Heart left ventricle (tissue), 13 donors: ENCODE results near the gene KCP.

Experiments
- POLR2A ChIP-seq, 2 donors: fragments of 450-650 bp; IDR thresholded peaks; one replicate each; pipeline ENCODE4 v1.6.1; 2017; ENCODE audit warnings: antibody characterized with exemption in 2 of 2, mild to moderate bottlenecking in 2 of 2, moderate library complexity in 2 of 2
- TF ChIP-seq, protein P1 (sequence below), 12 donors: fragments of 200-600 bp; sonication (generic) in 4 of 12; IDR thresholded peaks; one replicate each; pipeline versions ENCODE4 v1.5.0 to v1.8.0; 2018 to 2022; ENCODE audit warnings: antibody characterized with exemption in 12 of 12, mild to moderate bottlenecking in 5 of 12
- donor health status: ischemic (EF 13 %, LVEDD 7.1; RV severe dilation, severe dysfunction).
- donor health status: DM: no; HTN: yes; CAD: no.
- donor health status: DM: no; HTN: no; CAD: no.
- donor health status: ischemic (EF 25% LVEDD 6.9; RV normal size, moderate dysfunction).
- donor health status: ischemic (EF 25% LVEDD 5.7; RV mildly dilated, moderate dysfunction).
- donor health status: ischemic (EF 35%, LVEDD 5.7; RV mildly dilated, moderate dysfunction).
- donor health status: nonischemic (EF 11% LVEDD 7.7; RV severe dilation, severe dysfunction).
- donor health status: DM: yes; HTN: yes; CAD: no.
- donor health status: PGD.
- donor health status: ischemic (EF 29% LVEDD 5.4; RV normal size, mild dysfunction).
- donor health status: nonischemic (EF 23%, LVEDD 6.1; RV moderate dilation, normal function).

DNA sequence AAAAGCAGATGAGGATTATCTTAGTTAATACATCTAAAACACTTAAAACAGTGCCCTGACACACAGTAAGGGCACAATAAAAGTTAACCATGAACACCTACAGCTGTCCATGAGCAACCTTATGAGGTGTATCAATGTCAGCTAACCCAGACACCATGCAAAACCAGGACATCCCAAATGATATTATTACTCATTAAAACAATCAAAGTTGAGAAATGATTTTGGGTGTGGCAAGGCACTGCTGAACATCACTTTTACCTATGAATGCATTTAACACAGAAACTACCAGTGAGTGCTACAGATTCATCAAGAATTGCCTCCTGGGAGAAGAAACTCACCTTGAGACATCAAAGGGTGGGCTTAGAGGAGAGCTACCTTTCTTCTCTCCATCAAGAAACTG is 45.5 kb upstream of the KCP start:
- TF ChIP-seq, protein P1, sequence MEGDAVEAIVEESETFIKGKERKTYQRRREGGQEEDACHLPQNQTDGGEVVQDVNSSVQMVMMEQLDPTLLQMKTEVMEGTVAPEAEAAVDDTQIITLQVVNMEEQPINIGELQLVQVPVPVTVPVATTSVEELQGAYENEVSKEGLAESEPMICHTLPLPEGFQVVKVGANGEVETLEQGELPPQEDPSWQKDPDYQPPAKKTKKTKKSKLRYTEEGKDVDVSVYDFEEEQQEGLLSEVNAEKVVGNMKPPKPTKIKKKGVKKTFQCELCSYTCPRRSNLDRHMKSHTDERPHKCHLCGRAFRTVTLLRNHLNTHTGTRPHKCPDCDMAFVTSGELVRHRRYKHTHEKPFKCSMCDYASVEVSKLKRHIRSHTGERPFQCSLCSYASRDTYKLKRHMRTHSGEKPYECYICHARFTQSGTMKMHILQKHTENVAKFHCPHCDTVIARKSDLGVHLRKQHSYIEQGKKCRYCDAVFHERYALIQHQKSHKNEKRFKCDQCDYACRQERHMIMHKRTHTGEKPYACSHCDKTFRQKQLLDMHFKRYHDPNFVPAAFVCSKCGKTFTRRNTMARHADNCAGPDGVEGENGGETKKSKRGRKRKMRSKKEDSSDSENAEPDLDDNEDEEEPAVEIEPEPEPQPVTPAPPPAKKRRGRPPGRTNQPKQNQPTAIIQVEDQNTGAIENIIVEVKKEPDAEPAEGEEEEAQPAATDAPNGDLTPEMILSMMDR (IDR thresholded peaks at IDR 0.05) = no peak
- no peak for TF ChIP-seq POLR2A (IDR thresholded peaks at IDR 0.05)
